GM12878 (cell line): Measurements from ENCODE around the gene EI24. TPM values are rescaled to one million over a fixed set of nuclear protein-coding genes. Genes with fewer than 3 reads are reported as not detected.

Experiments
- ATAC-seq: fragments of 200-7000 bp; cut with Tn5 transposase; 3 replicates; pipeline ENCODE4 v1.9.1; 2020; ENCODE audit warnings: mild to moderate bottlenecking, moderate library complexity
- BruUV-seq: library from RNA; stranded (reverse); fragments of 400-500 nt; replicated peaks from 2 replicates; lab custom pipeline; 2021; lab: Mats Ljungman, UMichigan
- CTCF ChIA-PET: fragments of 300-600 bp; sonication (Branson Sonifier 250); formaldehyde crosslinking; extraction: SDS; loops from one replicate; lab custom pipeline; 2021; ENCODE audit warnings: inconsistent platforms; lab: Yijun Ruan, JAX
- POLR2A ChIA-PET: fragments of 350-600 bp; formaldehyde crosslinking; extraction: SDS; loops from one replicate; lab custom pipeline; 2021; ENCODE audit warnings: inconsistent platforms; lab: Charles Lee
- RAD21 ChIA-PET: fragments of 300-600 bp; sonication (Branson Sonifier 250); formaldehyde crosslinking; loops from one replicate; lab custom pipeline; 2023; ENCODE audit warnings: antibody characterized with exemption; ENCODE audit not compliant: unreplicated experiment; lab: Charles Lee
- SMC1A ChIA-PET: fragments of 300-600 bp; sonication (Branson Sonifier 250); formaldehyde crosslinking; loops from one replicate; lab custom pipeline; 2023; ENCODE audit not compliant: unreplicated experiment, uncharacterized antibody; lab: Charles Lee
- DNase-seq: peaks from one replicate; pipeline ENCODE4 v3.0.0-alpha.2; 2011; ENCODE audit warnings: low read depth, low spot score
- FAIRE-seq: peaks from 3 replicates; lab custom pipeline; 2011; peaks lifted over from hg19 to GRCh38; lab: Jason Lieb, UNC
- H2AFZ ChIP-seq: 2 replicates; pipeline ENCODE4 v1.6.0; 2011; ENCODE audit warnings: low read depth, low read length, control low read depth; ENCODE audit not compliant: control insufficient read depth
- H3K27ac ChIP-seq: 2 replicates; pipeline ENCODE4 v1.5.1; 2011; ENCODE audit warnings: control low read depth; ENCODE audit not compliant: control insufficient read depth, insufficient read depth
- H3K27me3 ChIP-seq, 2 experiments: replicated peaks in 1 of 2; 2 replicates each; pipeline versions ENCODE4 v1.6.0 to v1.6.1; 2011; ENCODE audit warnings: low read length in 1 of 2; ENCODE audit not compliant: control insufficient read depth in 2 of 2, insufficient read depth in 2 of 2
- H3K36me3 ChIP-seq, 2 experiments: 2 replicates each; pipeline ENCODE4 v1.5.1; 2011; ENCODE audit warnings: low read length in 1 of 2; ENCODE audit not compliant: control insufficient read depth in 2 of 2, insufficient read depth in 2 of 2
- H3K4me1 ChIP-seq: 2 replicates; pipeline ENCODE4 v1.6.1; 2011; ENCODE audit warnings: mild to moderate bottlenecking, low read length, moderate library complexity, mixed read lengths; ENCODE audit not compliant: control insufficient read depth, insufficient read depth
- H3K4me2 ChIP-seq: 2 replicates; pipeline ENCODE4 v1.6.0; 2011; ENCODE audit warnings: control low read depth; ENCODE audit not compliant: control insufficient read depth, insufficient read depth
- H3K4me3 ChIP-seq: fragments of 200-600 bp; sonication (generic); 2 replicates; pipeline ENCODE4 v1.5.1; 2016
- H3K79me2 ChIP-seq: 2 replicates; pipeline ENCODE4 v1.6.0; 2011; ENCODE audit warnings: low read length; ENCODE audit not compliant: control insufficient read depth, insufficient read depth
- H3K9ac ChIP-seq: 2 replicates; pipeline ENCODE4 v1.8.0; 2011; ENCODE audit warnings: low read length, control low read depth, mixed read lengths; ENCODE audit not compliant: control insufficient read depth, insufficient read depth
- H3K9me3 ChIP-seq: replicated peaks from 3 replicates; pipeline ENCODE4 v1.5.1; 2011; ENCODE audit warnings: mild to moderate bottlenecking, low read length; ENCODE audit not compliant: control insufficient read depth, insufficient read depth
- H4K20me1 ChIP-seq: 2 replicates; pipeline ENCODE4 v1.6.0; 2011; ENCODE audit not compliant: control insufficient read depth, insufficient read depth
- ASH2L ChIP-seq: fragments of 300-600, 200-600 bp; sonication (generic); IDR thresholded peaks from 2 replicates; pipeline ENCODE4 v1.6.1; 2017; ENCODE audit warnings: low read depth, mild to moderate bottlenecking, borderline replicate concordance
- ATF2 ChIP-seq: IDR thresholded peaks from 2 replicates; pipeline ENCODE4 v1.6.1; 2012; ENCODE audit warnings: low read length, inconsistent platforms
- HDAC2 ChIP-seq: fragments of 200-600 bp; sonication (generic); IDR thresholded peaks from 2 replicates; pipeline ENCODE4 v1.6.1; 2017
- NR2C1 ChIP-seq: fragments of 450-650 bp; IDR thresholded peaks from 2 replicates; pipeline ENCODE4 v1.6.1; 2017; ENCODE audit warnings: antibody characterized with exemption, mild to moderate bottlenecking, moderate library complexity
- PBX3 ChIP-seq: IDR thresholded peaks from 2 replicates; pipeline ENCODE4 v1.6.1; 2011; ENCODE audit warnings: mild to moderate bottlenecking, low read depth, low read length, moderate library complexity; ENCODE audit not compliant: insufficient replicate concordance
- RCOR1 ChIP-seq: conservative IDR thresholded peaks from 2 replicates; pipeline ENCODE4 v1.6.1; 2012; ENCODE audit warnings: low read depth, low read length, improper control_type of control experiment
- RELB ChIP-seq: fragments of 450-650 bp; IDR thresholded peaks from 2 replicates; pipeline ENCODE4 v1.6.1; 2017; ENCODE audit warnings: low read depth, mild to moderate bottlenecking, moderate library complexity
- REST ChIP-seq: IDR thresholded peaks from 2 replicates; pipeline ENCODE4 v1.6.1; 2012; ENCODE audit warnings: mild to moderate bottlenecking, low read depth, low read length
- SMAD1 ChIP-seq: fragments of 450-650 bp; IDR thresholded peaks from 2 replicates; pipeline ENCODE4 v1.6.1; 2018; ENCODE audit warnings: mild to moderate bottlenecking, low read depth; ENCODE audit not compliant: partially characterized antibody
- YBX1 ChIP-seq: fragments of 450-650 bp; IDR thresholded peaks from 2 replicates; pipeline ENCODE4 v1.6.1; 2016; ENCODE audit warnings: antibody characterized with exemption
- ZNF687 ChIP-seq: fragments of 450-650 bp; IDR thresholded peaks from 2 replicates; pipeline ENCODE4 v1.6.1; 2017; ENCODE audit warnings: mild to moderate bottlenecking, moderate library complexity
- WGBS: methylation state at CpG from one replicate; pipeline ENCODE4 v1.1.6; 2016; ENCODE audit warnings: low lambda C conversion rate; ENCODE audit not compliant: insufficient replicate concordance, insufficient coverage; ENCODE audit errors: missing lambda C conversion rate; 5-methylcytosine and 5-hydroxymethylcytosine counted together
- in situ Hi-C: fragments of 300-500 bp; cut with MboI; formaldehyde crosslinking; loops from 9 replicates; pipeline ENCODE4 v1.14.3; 2018; ENCODE audit warnings: mixed read lengths
- intact Hi-C: fragments of 100-400 bp; cut with micrococcal nuclease; formaldehyde crosslinking; loops from one replicate; pipeline ENCODE4 v1.14.2; 2022; ENCODE audit not compliant: unreplicated experiment
- polyA plus RNA-seq, 11 experiments: library from polyadenylated mRNA; depleted of rRNA in 4 of 11; unstranded in 6 of 11; stranded (reverse) in 5 of 11; fragments of >200 nt; fragmentation: Nextera tagmentation in 4 of 11; fragmentation: Illumina TruSeq in 1 of 11; extraction: Ambion mirVana in 4 of 11; extraction: Trizol in 1 of 11; gene quantifications; 1 replicate in 1 of 11; 2 replicates in 10 of 11; pipeline versions ENCODE4 v1.2.1 to v1.2.3, GENCODE V29; 2011 to 2016; ENCODE audit warnings: inconsistent platforms in 2 of 11, missing spikeins in 2 of 11, low read depth in 1 of 11
- total RNA-seq, 4 experiments: library from RNA; depleted of rRNA in 3 of 4; stranded (reverse); fragments of >200 nt in 3 of 4; fragmentation: Illumina TruSeq in 1 of 4; extraction: Trizol in 1 of 4; gene quantifications; 2 replicates each; pipeline versions ENCODE4 v1.2.1 to v1.2.3, GENCODE V29; 2013 to 2021

EI24 gene
- total and polyA plus RNA-seq, 10 of the 15 experiments (the other 5 are each of a cell fraction or from before 2014, with no cell fraction given) = 20.3 to 127 (median 70.4) TPM

GRCh38 chr11:125578783-125579182 lies 9.5 kb downstream of the EI24 start:
- CTCF ChIA-PET = interaction anchor here (1.1 to 1.5 kb wide), 2 partner anchors 9 to 11 kb away, joined by 3 to 5 read pairs; partner anchors contain the start of gene EI24
- ATAC-seq = no peak
- Histone ChIP-seq H2AFZ (no peak overlapping the region), H3K27ac (no peak overlapping the region), H3K4me2 (no peak overlapping the region), H3K9me3 (no peaks in the 10 kb centered on the region), H3K27me3 (no peaks in the 10 kb centered on the region), H3K9ac (no peak overlapping the region), H3K79me2 (no peaks in the 10 kb centered on the region), H3K4me1 (no peaks in the 10 kb centered on the region), H4K20me1 (no peaks in the 10 kb centered on the region), H3K36me3 (peaks cover 14 to 40% of the 10 kb centered on the region in 2 experiments), H3K4me3 (no peak overlapping the region)
- intact Hi-C loops = no loop called here
- WGBS = 97% methylated on average over 2 of the region's 2 CpGs
- POLR2A ChIA-PET = no interaction called here
- RAD21 ChIA-PET = interaction anchor here (0.8 kb wide), 1 partner anchor 8 kb away, joined by 4 read pairs; no protein-coding TSS in a partner anchor
- no TSS peak for BruUV-seq
- SMC1A ChIA-PET = interaction anchor here (1.2 kb wide), 1 partner anchor 9 kb away, joined by 4 read pairs; no protein-coding TSS in a partner anchor
- in situ Hi-C loops = no loop called here
- DNase-seq = no peak
- FAIRE-seq = no peak
- TF ChIP-seq RCOR1 (no peak), HDAC2 (no peak), RELB (no peak), PBX3 (no peak), REST (no peak), SMAD1 (no peak), YBX1 (no peak), NR2C1 (no peak), ASH2L (no peak), ATF2 (no peak), ZNF687 (no peak)
